ENCODE data around the gene SPATA17.

SPATA17 gene

GRCh38 chr1:217856342-217857034, 225.3 kb downstream of the SPATA17 start:
- no peak for DNase-seq

DNA sequence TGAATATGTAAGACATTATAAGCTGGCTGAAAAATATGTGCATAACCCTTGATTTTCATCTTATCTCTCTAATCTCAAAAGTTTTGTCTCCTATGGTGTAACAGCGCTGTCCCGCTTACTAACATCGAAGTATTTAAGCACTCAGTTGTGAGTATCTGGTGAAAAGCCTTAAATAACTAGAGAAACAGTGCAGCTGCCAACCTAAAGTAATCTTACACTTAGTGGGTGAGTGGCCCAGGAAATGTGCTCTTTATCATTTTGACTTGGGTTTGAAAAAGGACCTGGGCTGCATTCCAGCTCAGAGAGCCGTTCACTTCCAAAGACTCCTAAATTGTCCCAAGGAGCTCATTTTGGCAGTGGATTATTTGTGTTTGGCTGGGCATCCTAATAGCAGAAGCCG, 225.9 kb downstream of the SPATA17 start:
- no peak for DNase-seq

DNA sequence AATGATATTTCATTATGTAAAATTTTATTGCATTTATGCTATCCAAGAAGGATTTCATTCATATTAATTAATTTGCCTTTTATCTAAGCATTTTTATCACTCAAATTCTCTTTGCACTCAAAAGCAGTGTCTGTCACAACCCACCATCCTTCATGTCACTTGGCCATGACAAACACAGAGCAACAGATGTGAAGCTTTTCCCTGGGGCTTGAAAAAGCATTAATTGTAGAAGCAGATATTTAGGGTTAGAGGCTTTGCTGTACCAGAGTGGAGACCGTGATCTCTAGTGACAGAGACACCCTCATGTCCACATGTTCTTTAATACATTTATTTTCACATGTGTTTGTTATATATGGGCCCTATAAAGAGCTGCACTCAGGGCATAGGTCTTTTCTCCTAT, 230.5 kb downstream of the SPATA17 start:
- no peak for DNase-seq

GRCh38 chr1:217867446-217867995, 236.4 kb downstream of the SPATA17 start:
- no peak for DNase-seq

- no peak for DNase-seq
Measured at GRCh38 chr1:217871955-217872354, 240.8 kb downstream of the SPATA17 start.

DNA sequence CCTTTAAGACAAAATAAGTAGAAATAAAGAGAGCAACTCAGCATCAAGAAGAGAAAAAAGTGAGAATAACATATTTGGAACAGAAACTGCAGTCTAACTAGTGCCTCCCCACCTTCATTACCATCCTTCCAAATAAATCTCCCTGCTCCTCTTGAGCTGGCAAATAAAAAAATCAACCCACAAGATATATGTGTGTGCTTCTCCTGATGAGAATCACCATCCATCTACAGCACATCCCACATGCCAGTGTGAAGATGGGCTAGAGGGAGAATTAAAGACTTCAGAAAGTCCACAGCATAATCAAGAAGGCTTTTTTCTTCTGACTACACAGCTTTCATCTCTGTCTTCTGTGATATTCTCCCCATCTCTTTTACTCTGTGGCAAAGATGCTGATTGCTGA, 244.1 kb downstream of the SPATA17 start:
- DNase-seq = no peak

DNA sequence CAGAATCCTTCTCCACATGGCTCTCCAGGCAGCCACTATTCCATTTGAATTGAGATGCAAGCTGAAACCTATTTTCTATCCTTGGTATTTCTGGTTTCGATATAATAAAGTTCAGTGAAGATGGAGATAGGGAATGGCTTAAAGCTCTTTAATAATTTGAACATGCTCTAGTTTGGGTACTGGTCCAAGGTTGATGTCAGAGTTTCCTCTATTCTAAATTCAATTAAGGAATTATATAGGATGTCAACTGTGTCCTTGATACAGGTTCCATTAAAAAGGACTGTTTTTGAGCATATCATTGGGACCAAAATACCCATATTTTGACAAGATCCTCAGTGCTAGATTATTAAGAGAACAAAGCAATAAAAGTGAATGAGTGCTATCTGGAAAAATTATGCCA, 245.3 kb downstream of the SPATA17 start:
- DNase-seq = no peak

DNA sequence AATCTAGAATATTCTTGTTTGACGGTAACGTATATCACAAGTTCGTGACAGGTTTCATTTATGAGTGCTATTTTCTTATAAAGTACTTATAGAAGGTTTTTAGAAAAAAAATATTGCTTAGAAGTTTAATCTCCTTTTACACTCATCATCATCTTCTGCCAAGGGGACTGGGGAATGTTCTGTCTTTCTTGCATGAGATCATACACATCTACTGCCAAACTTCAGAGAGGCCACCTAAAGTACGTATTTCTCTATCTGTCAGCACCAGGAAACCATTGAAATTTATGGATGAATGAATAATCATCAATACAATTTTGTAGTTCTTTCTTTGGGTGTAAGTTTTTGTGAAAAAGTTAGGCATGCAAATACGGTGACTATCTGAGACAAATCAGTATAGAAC, 245.8 kb downstream of the SPATA17 start:
- DNase-seq = no peak

- DNase-seq = peak; percentile 56
Measured at GRCh38 chr1:217881131-217881543, 250.0 kb downstream of the SPATA17 start.

GRCh38 chr1:217881607-217882332, 250.6 kb downstream of the SPATA17 start:
- peak; percentile 22 for DNase-seq

- no peak for DNase-seq
Measured at GRCh38 chr1:217885181-217885580, 254.0 kb downstream of the SPATA17 start.

GRCh38 chr1:217888328-217888727, 257.2 kb downstream of the SPATA17 start:
- DNase-seq = no peak

DNA sequence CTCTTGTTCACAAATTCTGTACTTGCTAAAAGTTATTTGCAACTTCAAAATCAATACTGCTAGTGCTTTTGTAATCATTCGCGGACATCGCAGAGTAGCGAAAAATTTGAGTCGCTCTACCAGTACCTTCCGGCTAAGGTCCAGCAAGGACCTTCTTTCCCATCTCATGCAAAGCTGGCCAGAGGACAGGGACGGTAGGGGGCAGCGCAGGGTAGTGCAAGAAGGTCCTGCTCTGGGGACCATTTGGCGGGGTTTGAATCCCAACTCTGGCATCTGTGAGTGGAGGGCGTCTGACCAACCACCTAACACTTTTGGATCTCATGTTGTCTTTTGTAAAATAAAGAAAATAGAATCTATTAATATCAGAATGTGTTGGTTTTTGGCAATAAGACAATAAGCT, 258.3 kb downstream of the SPATA17 start:
- no peak for DNase-seq

DNA sequence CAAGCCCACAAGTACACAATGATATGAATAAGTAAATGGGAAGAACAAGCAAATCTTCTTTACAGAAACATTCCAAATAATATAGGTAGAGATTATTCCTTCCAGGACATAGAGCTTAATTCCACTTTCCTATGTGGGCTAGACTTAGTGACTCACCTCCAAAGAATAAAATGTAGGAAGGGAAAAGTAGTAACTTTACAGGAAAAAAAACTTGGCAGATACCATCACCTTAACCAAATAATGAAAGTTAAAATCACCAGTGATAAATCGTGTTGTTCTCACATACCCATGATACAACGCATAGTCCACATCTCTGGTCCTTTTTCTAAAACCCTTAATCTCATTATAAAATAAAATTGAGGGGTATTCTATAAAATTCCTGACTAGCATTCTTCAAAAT, 260.8 kb downstream of the SPATA17 start:
- no peak for DNase-seq

DNA sequence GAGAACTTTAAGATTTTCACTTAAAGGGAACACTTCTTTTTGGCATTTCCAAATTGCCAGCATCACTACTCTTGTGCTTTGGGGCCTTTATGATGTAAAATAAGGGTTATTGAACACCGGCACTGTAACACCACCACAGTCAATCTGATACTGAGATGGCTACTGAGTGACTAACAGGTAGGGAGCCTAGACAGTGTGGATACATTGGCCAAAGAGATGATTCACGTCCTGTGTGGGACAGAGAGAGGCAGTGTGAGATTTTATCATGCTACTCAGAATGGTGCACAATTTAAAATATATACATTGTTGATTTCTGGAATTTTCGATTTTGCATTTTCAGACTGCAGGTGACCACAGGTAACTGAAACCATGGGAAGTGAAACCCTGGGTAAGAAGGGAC, 261.6 kb downstream of the SPATA17 start:
- no peak for DNase-seq

DNA sequence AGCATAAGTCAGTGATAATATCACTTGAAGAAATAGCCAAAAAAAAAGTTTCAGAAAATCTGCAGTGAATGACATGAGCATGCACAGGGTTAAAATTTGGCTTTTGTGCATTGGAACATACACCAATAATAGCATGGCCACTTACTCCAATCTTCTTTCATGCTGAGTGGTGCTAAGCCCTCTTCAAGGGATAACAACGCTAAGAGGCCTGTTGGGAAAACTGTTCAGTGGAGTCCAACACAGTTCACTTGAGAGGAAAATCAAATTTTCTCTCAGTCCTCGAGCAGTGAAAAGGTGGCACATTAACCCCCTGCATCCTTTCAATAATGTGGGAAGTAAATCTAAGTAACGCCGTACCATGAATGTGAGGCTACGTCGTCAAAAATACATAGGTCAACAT, 264.7 kb downstream of the SPATA17 start:
- DNase-seq = no peak

DNA sequence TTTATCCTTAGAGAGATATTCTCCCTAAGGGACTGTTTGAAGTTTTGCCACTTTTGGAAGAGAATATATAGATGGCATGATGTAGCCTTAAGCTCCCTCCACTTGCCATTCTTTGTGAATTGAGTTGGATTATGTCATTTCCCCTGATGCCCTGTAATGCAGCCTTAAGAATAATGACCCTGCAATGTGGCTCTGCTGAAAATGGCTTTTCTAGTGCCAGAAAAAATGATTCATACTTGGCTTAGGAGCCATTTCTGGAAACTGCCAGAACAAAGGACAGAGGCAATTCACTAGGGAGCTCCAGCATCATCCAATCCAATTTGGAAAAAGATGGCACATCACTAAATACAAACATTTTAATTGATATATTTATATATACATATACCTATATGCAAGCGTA, 265.3 kb downstream of the SPATA17 start:
- no peak for DNase-seq

- no peak for DNase-seq
Measured at GRCh38 chr1:217897100-217897499, 266.0 kb downstream of the SPATA17 start.

DNA sequence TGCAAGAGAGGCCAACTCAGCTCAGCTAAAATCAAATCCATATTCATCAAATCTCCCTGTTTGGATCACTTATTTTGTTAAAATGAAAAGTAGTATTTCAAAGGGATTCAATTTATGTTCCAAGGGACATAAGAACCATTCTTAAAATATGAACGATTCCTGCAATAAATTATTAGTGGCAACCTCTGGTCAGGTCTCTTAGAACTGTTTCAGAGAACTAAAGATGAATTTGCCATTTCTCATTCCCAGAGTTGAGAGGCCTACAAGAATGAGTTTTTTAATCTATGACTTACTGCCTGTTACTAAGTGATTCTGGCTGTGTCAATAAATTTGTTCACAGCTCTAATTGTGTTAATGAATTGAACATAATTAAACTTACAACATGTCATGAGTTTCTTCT, 268.5 kb downstream of the SPATA17 start:
- DNase-seq = no peak

DNA sequence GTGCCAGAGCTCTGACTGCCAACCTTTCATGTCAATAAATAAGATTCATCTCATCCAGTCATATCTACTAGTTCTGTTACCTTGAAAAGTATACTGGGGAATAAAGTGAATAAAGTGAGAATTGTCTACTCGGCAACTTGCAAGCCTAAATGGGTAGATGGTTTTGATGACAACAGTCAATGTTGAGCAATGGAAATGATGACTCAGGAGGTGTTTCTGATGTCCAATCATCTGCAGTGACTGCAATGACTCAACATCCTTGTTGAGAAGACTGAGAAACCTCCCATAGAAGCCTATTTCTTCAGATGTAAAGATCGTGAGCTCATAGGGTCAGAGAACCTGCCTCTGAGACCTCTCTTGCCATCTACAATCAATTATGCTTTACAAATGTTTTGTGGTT, 276.4 kb downstream of the SPATA17 start:
- peak; percentile 1 for DNase-seq

DNA sequence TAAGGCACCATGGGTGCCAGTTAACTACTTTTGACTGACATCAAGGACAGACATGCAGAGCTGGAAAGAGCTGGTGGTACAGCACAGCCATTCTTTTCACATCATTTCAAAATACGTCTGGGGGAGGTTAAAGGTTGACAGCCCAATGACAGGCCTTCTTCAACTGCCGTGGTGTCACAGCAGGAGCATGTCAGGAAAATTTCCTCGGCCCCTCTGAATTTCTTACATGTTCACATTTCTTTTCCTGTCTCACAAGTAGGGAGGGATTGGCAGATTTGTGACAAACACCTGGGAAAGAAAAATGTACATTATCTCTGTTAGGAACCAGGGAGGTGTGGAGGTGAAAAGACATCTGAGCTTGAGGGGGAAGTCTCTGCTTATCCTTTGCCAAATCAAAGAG, 279.1 kb downstream of the SPATA17 start:
- no peak for DNase-seq

DNA sequence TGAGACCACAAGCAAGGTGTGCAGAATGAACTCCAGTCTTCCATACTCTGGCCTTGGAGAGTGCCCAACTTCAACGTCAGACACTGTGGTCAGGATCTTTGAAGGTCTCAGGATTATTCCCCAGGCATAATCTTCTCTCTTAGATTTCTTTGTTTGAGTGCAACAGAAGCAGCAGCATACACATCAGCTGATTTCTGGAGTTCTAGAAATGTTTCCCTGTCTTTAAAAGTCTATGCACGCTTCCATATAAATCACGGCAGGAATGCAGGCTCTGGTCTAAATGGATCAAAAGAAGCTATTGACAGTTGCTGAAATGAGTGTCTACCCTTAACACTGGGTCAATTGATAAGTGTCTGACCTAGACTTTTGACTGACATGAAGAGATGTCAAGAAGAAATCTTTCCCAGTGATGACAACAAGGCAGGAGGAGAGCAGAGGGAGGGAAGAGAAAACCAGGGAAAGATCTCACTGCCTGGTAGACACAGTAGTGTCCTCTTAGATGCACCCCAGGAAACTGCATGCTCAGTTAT, 279.7 kb downstream of the SPATA17 start:
- DNase-seq = no peak

- DNase-seq = no peak
Measured at GRCh38 chr1:217911908-217912307, 280.8 kb downstream of the SPATA17 start.

All from fibroblast of skin of scalp (primary cell).